ENCODE results near the gene FBLN2. TPM values are rescaled to one million over a fixed set of nuclear protein-coding genes. Genes with fewer than 3 reads are reported as not detected.

FBLN2 gene
- total RNA-seq, 1 donor from 2014 or later: 1.3 TPM

GRCh38 chr3:13588221-13588701 lies 39.3 kb downstream of the FBLN2 start:
- no peak overlapping the region for H3K27ac Mint-ChIP-seq
- ChIA-PET CTCF (no interaction called here), POLR2A (no interaction called here)
- ATAC-seq (ENCODE audit: low read depth): no peak
- H3K36me3 Mint-ChIP-seq (ENCODE audit: low read depth): no peaks in the 10 kb centered on the region
- H3K9me3 Mint-ChIP-seq: no peaks in the 10 kb centered on the region
- TF ChIP-seq CTCF (IDR thresholded peaks at IDR 0.05): no peak
- no peaks in the 10 kb centered on the region for H3K4me1 Mint-ChIP-seq
- no peak for DNase-seq
- intact Hi-C loops (cut with micrococcal nuclease): no loop called here
- H3K27me3 Mint-ChIP-seq: no peaks in the 10 kb centered on the region
- H3K4me3 Mint-ChIP-seq: no peak overlapping the region

GRCh38 chr3:13588993-13589392 lies 40.1 kb downstream of the FBLN2 start:
- intact Hi-C loops (cut with micrococcal nuclease): no loop called here
- no peaks in the 10 kb centered on the region for H3K4me1 Mint-ChIP-seq
- no peaks in the 10 kb centered on the region for H3K36me3 Mint-ChIP-seq (ENCODE audit: low read depth)
- no peak overlapping the region for H3K27ac Mint-ChIP-seq
- ATAC-seq (ENCODE audit: low read depth): no peak
- H3K4me3 Mint-ChIP-seq: no peak overlapping the region
- H3K9me3 Mint-ChIP-seq: no peaks in the 10 kb centered on the region
- no peak for DNase-seq
- CTCF ChIA-PET: no interaction called here
- H3K27me3 Mint-ChIP-seq: no peaks in the 10 kb centered on the region
- no peak for TF ChIP-seq CTCF (IDR thresholded peaks at IDR 0.05)
- POLR2A ChIA-PET: no interaction called here

- intact Hi-C loops (cut with micrococcal nuclease): no loop called here
- ChIA-PET CTCF (no interaction called here), POLR2A (no interaction called here)
- Mint-ChIP-seq H3K9me3 (no peaks in the 10 kb centered on the region), H3K27me3 (no peaks in the 10 kb centered on the region), H3K4me3 (no peak overlapping the region), H3K4me1 (no peaks in the 10 kb centered on the region), H3K27ac (no peak overlapping the region), H3K36me3 (ENCODE audit: low read depth) (no peaks in the 10 kb centered on the region)
- ATAC-seq (ENCODE audit: low read depth) (no peak), DNase-seq (no peak)
- no peak for TF ChIP-seq CTCF (IDR thresholded peaks at IDR 0.05)
These were observed 42.1 kb downstream of the FBLN2 start for GRCh38 chr3:13590841-13591520.

GRCh38 chr3:13593615-13594014 lies 44.7 kb downstream of the FBLN2 start:
- no peaks in the 10 kb centered on the region for H3K27me3 Mint-ChIP-seq
- ChIA-PET CTCF (no interaction called here), POLR2A (no interaction called here)
- intact Hi-C loops (cut with micrococcal nuclease): no loop called here
- no peaks in the 10 kb centered on the region for H3K36me3 Mint-ChIP-seq (ENCODE audit: low read depth)
- H3K4me3 Mint-ChIP-seq: no peak overlapping the region
- no peak for ATAC-seq (ENCODE audit: low read depth)
- no peak for DNase-seq
- TF ChIP-seq CTCF (IDR thresholded peaks at IDR 0.05): no peak
- no peaks in the 10 kb centered on the region for H3K9me3 Mint-ChIP-seq
- H3K27ac Mint-ChIP-seq: no peak overlapping the region
- no peaks in the 10 kb centered on the region for H3K4me1 Mint-ChIP-seq

- no peaks in the 10 kb centered on the region for H3K36me3 Mint-ChIP-seq (ENCODE audit: low read depth)
- DNase-seq (no peak), ATAC-seq (ENCODE audit: low read depth) (no peak)
- H3K27me3 Mint-ChIP-seq: no peaks in the 10 kb centered on the region
- H3K4me3 Mint-ChIP-seq: no peak overlapping the region
- H3K27ac Mint-ChIP-seq: no peak overlapping the region
- ChIA-PET POLR2A (no interaction called here), CTCF (no interaction called here)
- intact Hi-C loops (cut with micrococcal nuclease): no loop called here
- no peaks in the 10 kb centered on the region for H3K4me1 Mint-ChIP-seq
- no peak for TF ChIP-seq CTCF (IDR thresholded peaks at IDR 0.05)
- no peaks in the 10 kb centered on the region for H3K9me3 Mint-ChIP-seq
These were observed 45.2 kb downstream of the FBLN2 start for GRCh38 chr3:13594146-13594545.
